A673 (cell line): ENCODE results near the gene PDPN.

Experiments used
- CTCF ChIP-seq: fragments of 300-800, 200-600 bp; sonication (generic); conservative IDR thresholded peaks from 2 replicates; pipeline ENCODE4 v1.5.1; 2017; ENCODE audit warnings: low read depth, mild to moderate bottlenecking, antibody characterized with exemption, low read length, moderate library complexity, mixed read lengths
- EZH2 ChIP-seq: fragments of 200-600 bp; sonication (generic); IDR thresholded peaks from 2 replicates; pipeline ENCODE4 v1.6.1; 2017; ENCODE audit warnings: borderline replicate concordance, low read depth, mild to moderate bottlenecking, mixed read lengths, antibody characterized with exemption, low read length; ENCODE audit not compliant: poor library complexity, severe bottlenecking

DNA sequence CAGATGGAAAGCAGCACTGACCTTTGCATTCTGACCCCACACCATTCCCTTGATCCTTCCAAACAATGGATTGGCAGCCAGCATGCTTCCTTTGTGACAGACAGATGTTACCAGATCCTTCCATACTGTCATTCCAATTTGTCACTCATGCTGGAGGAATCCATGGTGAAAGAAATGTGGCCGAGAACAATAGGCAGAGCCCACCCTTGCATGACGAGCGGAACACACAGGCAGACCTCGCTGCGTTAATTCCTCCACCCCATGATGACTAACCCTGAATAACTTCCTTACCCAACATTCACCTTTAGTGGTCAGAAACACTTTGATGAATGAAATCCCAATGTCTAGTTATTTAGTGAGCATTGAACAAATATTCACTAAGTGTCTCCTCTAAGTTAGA lies 45.1 kb downstream of the PDPN start:
- TF ChIP-seq CTCF, result no peak
- no peak for TF ChIP-seq EZH2
